SK-N-SH treated with all-trans-retinoic acid at 6 μM for 48 hours (cell line): ENCODE data around the gene RPA1.

Source experiments
- ATAC-seq: fragments of 200-7000 bp; cut with Tn5 transposase; 3 replicates; pipeline ENCODE4 v1.9.1; 2020; ENCODE audit warnings: mild to moderate bottlenecking, moderate library complexity
- ARNTL ChIP-seq: fragments of 450-650 bp; formaldehyde crosslinking; IDR thresholded peaks from 2 replicates; pipeline ENCODE4 v1.5.0; 2020; ENCODE audit warnings: low read depth, mild to moderate bottlenecking, moderate library complexity, borderline replicate concordance
- CSDC2 ChIP-seq: fragments of 250-450 bp; sonication (Bioruptor Pico); IDR thresholded peaks from 2 replicates; pipeline ENCODE4 v1.5.0; 2020; ENCODE audit warnings: mild to moderate bottlenecking, moderate library complexity
- ESRRG ChIP-seq: fragments of 250-450 bp; sonication (Bioruptor Pico); IDR thresholded peaks from 2 replicates; pipeline ENCODE4 v1.6.1; 2021; ENCODE audit warnings: mild to moderate bottlenecking
- ISL1 ChIP-seq: fragments of 250-450 bp; sonication (Bioruptor Pico); IDR thresholded peaks from 2 replicates; pipeline ENCODE4 v2.1.2; 2022; ENCODE audit warnings: mild to moderate bottlenecking, moderate library complexity
- OSR1 ChIP-seq: fragments of 250-450 bp; sonication (Bioruptor Pico); IDR thresholded peaks from 2 replicates; pipeline ENCODE4 v1.8.0; 2022; ENCODE audit warnings: moderate library complexity, mild to moderate bottlenecking, inconsistent platforms
- PPARA ChIP-seq: fragments of 250-450 bp; sonication (Bioruptor Pico); IDR thresholded peaks from 2 replicates; pipeline ENCODE4 v1.5.0; 2020; ENCODE audit warnings: mild to moderate bottlenecking, borderline replicate concordance
- RARB ChIP-seq: fragments of 250-450 bp; sonication (Bioruptor Pico); IDR thresholded peaks from 2 replicates; pipeline ENCODE4 v1.8.0; 2021; ENCODE audit warnings: mild to moderate bottlenecking, moderate library complexity
- SNAI2 ChIP-seq: fragments of 250-450 bp; sonication (Bioruptor Pico); IDR thresholded peaks from 2 replicates; pipeline ENCODE4 v1.5.0; 2020; ENCODE audit warnings: mild to moderate bottlenecking, moderate library complexity
- TCF4 ChIP-seq: fragments of 250-450 bp; sonication (Bioruptor Pico); IDR thresholded peaks from 2 replicates; pipeline ENCODE4 v1.8.0; 2021; ENCODE audit warnings: mild to moderate bottlenecking, moderate library complexity, borderline replicate concordance
- ZC3H10 ChIP-seq: fragments of 250-450 bp; sonication (Bioruptor Pico); IDR thresholded peaks from 2 replicates; pipeline ENCODE4 v1.5.1; 2021; ENCODE audit warnings: mild to moderate bottlenecking, moderate library complexity
- ZFP3 ChIP-seq: fragments of 250-450 bp; sonication (Bioruptor Pico); IDR thresholded peaks from 2 replicates; pipeline ENCODE4 v1.5.0; 2020; ENCODE audit warnings: mild to moderate bottlenecking, moderate library complexity
- ZFP30 ChIP-seq: fragments of 450-650 bp; formaldehyde crosslinking; IDR thresholded peaks from 2 replicates; pipeline ENCODE4 v1.5.0; 2022; ENCODE audit warnings: mild to moderate bottlenecking, moderate library complexity
- ZNF565 ChIP-seq: fragments of 450-650 bp; formaldehyde crosslinking; conservative IDR thresholded peaks from 2 replicates; pipeline ENCODE4 v1.5.0; 2020; ENCODE audit warnings: low read depth, mild to moderate bottlenecking, moderate library complexity
- ZNF70 ChIP-seq: fragments of 450-650 bp; formaldehyde crosslinking; IDR thresholded peaks from 2 replicates; pipeline ENCODE4 v1.5.0; 2020; ENCODE audit warnings: mild to moderate bottlenecking, moderate library complexity
- ZNF8 ChIP-seq: fragments of 450-650 bp; formaldehyde crosslinking; IDR thresholded peaks from 2 replicates; pipeline ENCODE4 v1.5.0; 2020; ENCODE audit warnings: mild to moderate bottlenecking, moderate library complexity
- TF ChIP-seq, protein P1 (sequence below): fragments of 250-450 bp; sonication (Bioruptor Pico); IDR thresholded peaks from 2 replicates; pipeline ENCODE4 v1.8.0; 2020; ENCODE audit warnings: mild to moderate bottlenecking, moderate library complexity, borderline replicate concordance
- TF ChIP-seq, protein P2 (sequence below): fragments of 250-450 bp; sonication (Bioruptor Pico); IDR thresholded peaks from 2 replicates; pipeline ENCODE4 v1.5.1; 2021; ENCODE audit warnings: mild to moderate bottlenecking, moderate library complexity
- TF ChIP-seq, protein P3 (sequence below): fragments of 250-450 bp; sonication (Bioruptor Pico); IDR thresholded peaks from 2 replicates; pipeline ENCODE4 v1.5.0; 2020; ENCODE audit warnings: mild to moderate bottlenecking, moderate library complexity
- TF ChIP-seq, protein P4 (sequence below): fragments of 250-450 bp; sonication (Bioruptor Pico); IDR thresholded peaks from 2 replicates; pipeline ENCODE4 v1.5.1; 2020; ENCODE audit warnings: low read depth, mild to moderate bottlenecking, moderate library complexity
- TF ChIP-seq, protein P5 (sequence below): fragments of 250-450 bp; sonication (Bioruptor Pico); IDR thresholded peaks from 2 replicates; pipeline ENCODE4 v1.8.0; 2021; ENCODE audit warnings: low read depth, mild to moderate bottlenecking, moderate library complexity, borderline replicate concordance

RPA1 gene

DNA sequence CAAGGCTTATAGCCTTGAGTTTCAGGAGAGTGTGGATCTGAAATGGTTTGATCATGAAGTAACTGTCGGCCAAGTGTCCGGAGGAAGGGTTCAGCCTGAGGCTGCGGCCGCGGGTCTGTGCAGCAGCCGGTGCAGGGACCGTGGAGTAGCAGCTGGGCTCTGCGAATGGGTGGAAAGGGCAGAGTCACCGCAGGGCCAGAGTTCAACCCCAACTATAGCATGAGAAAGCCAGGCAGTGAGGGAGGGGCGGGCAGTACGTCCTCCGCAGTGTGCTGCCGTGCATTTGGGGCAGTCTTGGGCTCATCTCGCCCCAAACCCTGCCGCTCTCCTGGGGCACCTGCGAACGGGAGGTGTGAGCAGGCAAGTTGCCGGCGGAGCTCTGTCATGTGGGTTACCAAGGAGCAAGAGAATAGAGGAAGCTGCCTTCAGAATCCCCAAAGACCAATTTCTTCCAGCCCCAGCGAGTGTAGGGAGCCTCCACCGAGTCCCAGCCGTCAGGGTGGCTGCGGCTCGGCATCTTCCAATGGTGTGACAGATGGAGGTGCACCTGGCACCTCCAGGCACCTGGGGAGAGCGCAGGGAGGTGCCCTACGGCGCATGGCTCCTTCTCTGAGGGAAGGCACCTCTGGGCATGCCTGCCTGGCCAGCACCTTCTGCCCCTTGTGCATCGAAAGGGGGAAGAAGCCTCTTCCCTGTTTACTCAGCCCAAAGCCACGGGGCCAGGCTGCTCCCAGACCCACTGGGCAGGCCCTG lies 87.3 kb downstream of the RPA1 start:
- ATAC-seq = no peak
- TF ChIP-seq, protein P1, sequence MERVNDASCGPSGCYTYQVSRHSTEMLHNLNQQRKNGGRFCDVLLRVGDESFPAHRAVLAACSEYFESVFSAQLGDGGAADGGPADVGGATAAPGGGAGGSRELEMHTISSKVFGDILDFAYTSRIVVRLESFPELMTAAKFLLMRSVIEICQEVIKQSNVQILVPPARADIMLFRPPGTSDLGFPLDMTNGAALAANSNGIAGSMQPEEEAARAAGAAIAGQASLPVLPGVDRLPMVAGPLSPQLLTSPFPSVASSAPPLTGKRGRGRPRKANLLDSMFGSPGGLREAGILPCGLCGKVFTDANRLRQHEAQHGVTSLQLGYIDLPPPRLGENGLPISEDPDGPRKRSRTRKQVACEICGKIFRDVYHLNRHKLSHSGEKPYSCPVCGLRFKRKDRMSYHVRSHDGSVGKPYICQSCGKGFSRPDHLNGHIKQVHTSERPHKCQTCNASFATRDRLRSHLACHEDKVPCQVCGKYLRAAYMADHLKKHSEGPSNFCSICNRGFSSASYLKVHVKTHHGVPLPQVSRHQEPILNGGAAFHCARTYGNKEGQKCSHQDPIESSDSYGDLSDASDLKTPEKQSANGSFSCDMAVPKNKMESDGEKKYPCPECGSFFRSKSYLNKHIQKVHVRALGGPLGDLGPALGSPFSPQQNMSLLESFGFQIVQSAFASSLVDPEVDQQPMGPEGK (CRISPR knock-in tag) = no peak
- TF ChIP-seq CSDC2 (CRISPR knock-in tag) (no peak), PPARA (no peak), ZNF565 (CRISPR knock-in tag) (no peak), ESRRG (CRISPR knock-in tag) (no peak)
- TF ChIP-seq, protein P2, sequence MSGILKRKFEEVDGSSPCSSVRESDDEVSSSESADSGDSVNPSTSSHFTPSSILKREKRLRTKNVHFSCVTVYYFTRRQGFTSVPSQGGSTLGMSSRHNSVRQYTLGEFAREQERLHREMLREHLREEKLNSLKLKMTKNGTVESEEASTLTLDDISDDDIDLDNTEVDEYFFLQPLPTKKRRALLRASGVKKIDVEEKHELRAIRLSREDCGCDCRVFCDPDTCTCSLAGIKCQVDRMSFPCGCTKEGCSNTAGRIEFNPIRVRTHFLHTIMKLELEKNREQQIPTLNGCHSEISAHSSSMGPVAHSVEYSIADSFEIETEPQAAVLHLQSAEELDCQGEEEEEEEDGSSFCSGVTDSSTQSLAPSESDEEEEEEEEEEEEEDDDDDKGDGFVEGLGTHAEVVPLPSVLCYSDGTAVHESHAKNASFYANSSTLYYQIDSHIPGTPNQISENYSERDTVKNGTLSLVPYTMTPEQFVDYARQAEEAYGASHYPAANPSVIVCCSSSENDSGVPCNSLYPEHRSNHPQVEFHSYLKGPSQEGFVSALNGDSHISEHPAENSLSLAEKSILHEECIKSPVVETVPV (CRISPR knock-in tag) = no peak
- TF ChIP-seq, protein P3, sequence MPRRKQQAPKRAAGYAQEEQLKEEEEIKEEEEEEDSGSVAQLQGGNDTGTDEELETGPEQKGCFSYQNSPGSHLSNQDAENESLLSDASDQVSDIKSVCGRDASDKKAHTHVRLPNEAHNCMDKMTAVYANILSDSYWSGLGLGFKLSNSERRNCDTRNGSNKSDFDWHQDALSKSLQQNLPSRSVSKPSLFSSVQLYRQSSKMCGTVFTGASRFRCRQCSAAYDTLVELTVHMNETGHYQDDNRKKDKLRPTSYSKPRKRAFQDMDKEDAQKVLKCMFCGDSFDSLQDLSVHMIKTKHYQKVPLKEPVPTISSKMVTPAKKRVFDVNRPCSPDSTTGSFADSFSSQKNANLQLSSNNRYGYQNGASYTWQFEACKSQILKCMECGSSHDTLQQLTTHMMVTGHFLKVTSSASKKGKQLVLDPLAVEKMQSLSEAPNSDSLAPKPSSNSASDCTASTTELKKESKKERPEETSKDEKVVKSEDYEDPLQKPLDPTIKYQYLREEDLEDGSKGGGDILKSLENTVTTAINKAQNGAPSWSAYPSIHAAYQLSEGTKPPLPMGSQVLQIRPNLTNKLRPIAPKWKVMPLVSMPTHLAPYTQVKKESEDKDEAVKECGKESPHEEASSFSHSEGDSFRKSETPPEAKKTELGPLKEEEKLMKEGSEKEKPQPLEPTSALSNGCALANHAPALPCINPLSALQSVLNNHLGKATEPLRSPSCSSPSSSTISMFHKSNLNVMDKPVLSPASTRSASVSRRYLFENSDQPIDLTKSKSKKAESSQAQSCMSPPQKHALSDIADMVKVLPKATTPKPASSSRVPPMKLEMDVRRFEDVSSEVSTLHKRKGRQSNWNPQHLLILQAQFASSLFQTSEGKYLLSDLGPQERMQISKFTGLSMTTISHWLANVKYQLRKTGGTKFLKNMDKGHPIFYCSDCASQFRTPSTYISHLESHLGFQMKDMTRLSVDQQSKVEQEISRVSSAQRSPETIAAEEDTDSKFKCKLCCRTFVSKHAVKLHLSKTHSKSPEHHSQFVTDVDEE = no peak
- TF ChIP-seq, protein P4, sequence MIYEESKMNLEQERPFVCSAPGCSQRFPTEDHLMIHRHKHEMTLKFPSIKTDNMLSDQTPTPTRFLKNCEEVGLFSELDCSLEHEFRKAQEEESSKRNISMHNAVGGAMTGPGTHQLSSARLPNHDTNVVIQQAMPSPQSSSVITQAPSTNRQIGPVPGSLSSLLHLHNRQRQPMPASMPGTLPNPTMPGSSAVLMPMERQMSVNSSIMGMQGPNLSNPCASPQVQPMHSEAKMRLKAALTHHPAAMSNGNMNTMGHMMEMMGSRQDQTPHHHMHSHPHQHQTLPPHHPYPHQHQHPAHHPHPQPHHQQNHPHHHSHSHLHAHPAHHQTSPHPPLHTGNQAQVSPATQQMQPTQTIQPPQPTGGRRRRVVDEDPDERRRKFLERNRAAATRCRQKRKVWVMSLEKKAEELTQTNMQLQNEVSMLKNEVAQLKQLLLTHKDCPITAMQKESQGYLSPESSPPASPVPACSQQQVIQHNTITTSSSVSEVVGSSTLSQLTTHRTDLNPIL (CRISPR knock-in tag) = no peak

DNA sequence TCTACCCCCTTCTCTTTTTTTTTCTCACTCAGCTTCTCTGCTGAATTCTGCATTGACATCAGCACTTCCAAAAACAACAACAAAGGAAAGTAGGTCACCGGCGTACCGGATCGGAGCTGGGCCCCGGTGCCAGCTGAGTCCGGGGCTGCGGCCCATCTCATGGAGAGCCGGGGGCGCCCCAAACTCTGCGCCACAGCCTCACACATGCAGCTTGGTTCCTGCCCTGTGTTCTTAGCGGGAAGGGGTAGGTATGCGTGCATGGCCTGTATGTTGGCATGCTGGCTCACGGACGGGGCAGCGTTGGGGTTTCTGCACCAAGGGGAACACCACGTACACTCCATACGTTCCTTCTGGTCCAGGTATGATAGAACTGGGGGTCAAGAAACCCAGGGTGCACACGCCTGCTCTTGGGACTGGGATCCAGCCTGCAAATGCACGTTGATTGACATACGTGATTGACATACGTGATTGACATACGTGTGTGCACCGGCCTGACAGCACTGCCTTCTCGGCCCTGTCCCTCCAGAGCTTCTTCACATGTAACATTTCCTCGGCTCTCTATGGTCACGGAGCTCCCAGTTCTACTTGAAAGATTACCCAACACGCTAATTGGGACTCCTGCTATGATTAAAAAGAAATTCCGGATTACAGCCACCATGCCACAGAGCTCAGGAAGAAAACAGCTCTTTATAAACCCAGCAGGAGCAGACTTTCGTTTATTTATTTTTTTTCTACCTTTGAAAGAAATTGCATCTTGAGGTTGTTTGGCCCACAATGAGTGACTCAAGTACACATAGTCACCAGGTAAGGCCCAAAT lies 88.7 kb downstream of the RPA1 start:
- no peak for ATAC-seq
- TF ChIP-seq CSDC2 (CRISPR knock-in tag) (no peak), ZNF8 (no peak), PPARA (no peak), ZFP30 (CRISPR knock-in tag) (no peak), ZNF70 (CRISPR knock-in tag) (no peak), ZC3H10 (CRISPR knock-in tag) (no peak), ISL1 (CRISPR knock-in tag) (no peak), ARNTL (CRISPR knock-in tag) (no peak), OSR1 (no peak), RARB (CRISPR knock-in tag) (no peak), ZFP3 (CRISPR knock-in tag) (no peak), TCF4 (CRISPR knock-in tag) (no peak), ZNF565 (CRISPR knock-in tag) (no peak), SNAI2 (CRISPR knock-in tag) (no peak), ESRRG (CRISPR knock-in tag) (no peak)
- TF ChIP-seq, protein P5, sequence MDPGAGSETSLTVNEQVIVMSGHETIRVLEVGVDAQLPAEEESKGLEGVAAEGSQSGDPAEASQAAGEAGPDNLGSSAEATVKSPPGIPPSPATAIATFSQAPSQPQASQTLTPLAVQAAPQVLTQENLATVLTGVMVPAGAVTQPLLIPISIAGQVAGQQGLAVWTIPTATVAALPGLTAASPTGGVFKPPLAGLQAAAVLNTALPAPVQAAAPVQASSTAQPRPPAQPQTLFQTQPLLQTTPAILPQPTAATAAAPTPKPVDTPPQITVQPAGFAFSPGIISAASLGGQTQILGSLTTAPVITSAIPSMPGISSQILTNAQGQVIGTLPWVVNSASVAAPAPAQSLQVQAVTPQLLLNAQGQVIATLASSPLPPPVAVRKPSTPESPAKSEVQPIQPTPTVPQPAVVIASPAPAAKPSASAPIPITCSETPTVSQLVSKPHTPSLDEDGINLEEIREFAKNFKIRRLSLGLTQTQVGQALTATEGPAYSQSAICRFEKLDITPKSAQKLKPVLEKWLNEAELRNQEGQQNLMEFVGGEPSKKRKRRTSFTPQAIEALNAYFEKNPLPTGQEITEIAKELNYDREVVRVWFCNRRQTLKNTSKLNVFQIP = no peak
- TF ChIP-seq, protein P3 = no peak
- TF ChIP-seq, all 23 proteins: peak for 0
